SK-N-SH treated with all-trans-retinoic acid at 6 μM for 48 hours (cell line): Measurements from ENCODE around the gene NPY1R.

Experiments used
- PATZ1 ChIP-seq: fragments of 250-450 bp; sonication (Bioruptor Pico); IDR thresholded peaks from 2 replicates; pipeline ENCODE4 v1.8.0; 2020; ENCODE audit warnings: mild to moderate bottlenecking, moderate library complexity, borderline replicate concordance
- TSHZ2 ChIP-seq: fragments of 250-450 bp; sonication (Bioruptor Pico); IDR thresholded peaks from 2 replicates; pipeline ENCODE4 v1.5.0; 2020; ENCODE audit warnings: mild to moderate bottlenecking, moderate library complexity
- ZC3H10 ChIP-seq: fragments of 250-450 bp; sonication (Bioruptor Pico); IDR thresholded peaks from 2 replicates; pipeline ENCODE4 v1.5.1; 2021; ENCODE audit warnings: mild to moderate bottlenecking, moderate library complexity

- TF ChIP-seq PATZ1 (CRISPR knock-in tag), result no peak
- no peak for TF ChIP-seq ZC3H10 (CRISPR knock-in tag)
- no peak for TF ChIP-seq TSHZ2 (CRISPR knock-in tag)
Observed at GRCh38 chr4:163344147-163345125, 12.0 kb upstream of the NPY1R start.
